WTC11 (cell line): ENCODE data around the gene ZRANB2. TPM values are rescaled to one million over a fixed set of nuclear protein-coding genes. Genes with fewer than 3 reads are reported as not detected.

ENCODE experiments used
- ATAC-seq: fragments of 200-7000 bp; cut with Tn5 transposase; 2 replicates; pipeline ENCODE4 v1.10.0; 2021; ENCODE audit warnings: mild to moderate bottlenecking, moderate library complexity
- CTCF ChIA-PET: fragments of 300-600 bp; sonication (Branson Sonifier 250); formaldehyde crosslinking; loops from one replicate; lab custom pipeline; 2021; ENCODE audit warnings: antibody characterized with exemption; lab: Charles Lee
- POLR2A ChIA-PET: fragments of 350-600 bp; sonication (Branson Sonifier 250); formaldehyde crosslinking; loops from one replicate; lab custom pipeline; 2021; ENCODE audit warnings: antibody characterized with exemption; lab: Charles Lee
- DNase-seq: peaks from one replicate; pipeline ENCODE4 v3.0.0; 2021; ENCODE audit warnings: low spot score
- H3K27ac Mint-ChIP-seq: 2 replicates; pipeline ENCODE4 v1.8.0; 2021; ENCODE audit warnings: mixed read lengths
- H3K27me3 Mint-ChIP-seq: 2 replicates; pipeline ENCODE4 v1.8.0; 2021; ENCODE audit warnings: low read depth, mild to moderate bottlenecking, moderate library complexity, mixed read lengths
- H3K36me3 Mint-ChIP-seq: 2 replicates; pipeline ENCODE4 v1.8.0; 2021; ENCODE audit warnings: mixed read lengths
- H3K4me1 Mint-ChIP-seq: 2 replicates; pipeline ENCODE4 v1.8.0; 2022; ENCODE audit warnings: mixed read lengths
- H3K4me3 Mint-ChIP-seq: 2 replicates; pipeline ENCODE4 v1.8.0; 2021; ENCODE audit warnings: mild to moderate bottlenecking, moderate library complexity, mixed read lengths
- H3K9me3 Mint-ChIP-seq: 2 replicates; pipeline ENCODE4 v1.8.0; 2021; ENCODE audit warnings: mixed read lengths
- ATF1 ChIP-seq: sonication (generic); formaldehyde crosslinking; IDR thresholded peaks from 2 replicates; pipeline ENCODE4 v1.8.1; 2023; ENCODE audit warnings: mild to moderate bottlenecking, moderate library complexity, missing genetic modification reagents
- CBFB ChIP-seq: sonication (generic); formaldehyde crosslinking; IDR thresholded peaks from 2 replicates; pipeline ENCODE4 v1.8.1; 2022; ENCODE audit warnings: mild to moderate bottlenecking, low read depth, missing genetic modification reagents
- ELF4 ChIP-seq: sonication (generic); formaldehyde crosslinking; IDR thresholded peaks from 2 replicates; pipeline ENCODE4 v1.8.1; 2022; ENCODE audit warnings: low read depth, mild to moderate bottlenecking, moderate library complexity, missing genetic modification reagents
- FOXJ3 ChIP-seq: sonication (generic); formaldehyde crosslinking; IDR thresholded peaks from 2 replicates; pipeline ENCODE4 v1.9.0; 2021; ENCODE audit warnings: missing genetic modification reagents, mild to moderate bottlenecking, borderline replicate concordance
- FOXP1 ChIP-seq: sonication (generic); formaldehyde crosslinking; IDR thresholded peaks from 2 replicates; pipeline ENCODE4 v1.8.0; 2022; ENCODE audit warnings: missing genetic modification reagents, mild to moderate bottlenecking, moderate library complexity, borderline replicate concordance
- GTF2I ChIP-seq: fragments of 250-450 bp; sonication (Bioruptor Pico); conservative IDR thresholded peaks from 2 replicates; pipeline ENCODE4 v1.4.0; 2021; ENCODE audit warnings: mild to moderate bottlenecking
- NR1H2 ChIP-seq: sonication (generic); formaldehyde crosslinking; IDR thresholded peaks from 2 replicates; pipeline ENCODE4 v1.9.0; 2021; ENCODE audit warnings: mild to moderate bottlenecking, moderate library complexity, missing genetic modification reagents
- TEAD1 ChIP-seq: sonication (generic); formaldehyde crosslinking; IDR thresholded peaks from 2 replicates; pipeline ENCODE4 v1.8.0; 2022; ENCODE audit warnings: mild to moderate bottlenecking, missing genetic modification reagents
- ZNF396 ChIP-seq: fragments of 250-450 bp; sonication (Bioruptor Pico); IDR thresholded peaks from 2 replicates; pipeline ENCODE4 v1.8.0; 2021; ENCODE audit warnings: mild to moderate bottlenecking, moderate library complexity, borderline replicate concordance
- total RNA-seq: library from RNA; stranded (reverse); gene quantifications from 3 replicates; pipeline ENCODE4 v1.2.3, GENCODE V29; 2021
- TF ChIP-seq, protein P1 (sequence below): sonication (generic); formaldehyde crosslinking; IDR thresholded peaks from 2 replicates; pipeline ENCODE4 v1.8.0; 2022; ENCODE audit warnings: mild to moderate bottlenecking, missing genetic modification reagents
- TF ChIP-seq, protein P2 (sequence below): sonication (generic); formaldehyde crosslinking; IDR thresholded peaks from 2 replicates; pipeline ENCODE4 v1.8.1; 2023; ENCODE audit warnings: mild to moderate bottlenecking, missing genetic modification reagents, borderline replicate concordance
- TF ChIP-seq, protein P3 (sequence below): sonication (generic); formaldehyde crosslinking; IDR thresholded peaks from 2 replicates; pipeline ENCODE4 v1.8.0; 2022; ENCODE audit warnings: mild to moderate bottlenecking, missing genetic modification reagents
- TF ChIP-seq, protein P4 (sequence below): sonication (generic); formaldehyde crosslinking; IDR thresholded peaks from 2 replicates; pipeline ENCODE4 v1.8.1; 2023; ENCODE audit warnings: mild to moderate bottlenecking, missing genetic modification reagents, moderate library complexity
- TF ChIP-seq, protein P5 (sequence below): sonication (generic); formaldehyde crosslinking; IDR thresholded peaks from 2 replicates; pipeline ENCODE4 v1.8.0; 2023; ENCODE audit warnings: missing genetic modification reagents, mild to moderate bottlenecking, borderline replicate concordance
- TF ChIP-seq, protein P6 (sequence below): fragments of 250-450 bp; sonication (Bioruptor Pico); IDR thresholded peaks from 2 replicates; pipeline ENCODE4 v1.9.0; 2021; ENCODE audit warnings: mild to moderate bottlenecking
- TF ChIP-seq, protein P7 (sequence below): fragments of 250-450 bp; sonication (Bioruptor Pico); IDR thresholded peaks from 2 replicates; pipeline ENCODE4 v1.8.0; 2021; ENCODE audit warnings: mild to moderate bottlenecking

ZRANB2 gene
- total RNA-seq, 1 experiment from 2014 or later: 85.8 TPM

DNA sequence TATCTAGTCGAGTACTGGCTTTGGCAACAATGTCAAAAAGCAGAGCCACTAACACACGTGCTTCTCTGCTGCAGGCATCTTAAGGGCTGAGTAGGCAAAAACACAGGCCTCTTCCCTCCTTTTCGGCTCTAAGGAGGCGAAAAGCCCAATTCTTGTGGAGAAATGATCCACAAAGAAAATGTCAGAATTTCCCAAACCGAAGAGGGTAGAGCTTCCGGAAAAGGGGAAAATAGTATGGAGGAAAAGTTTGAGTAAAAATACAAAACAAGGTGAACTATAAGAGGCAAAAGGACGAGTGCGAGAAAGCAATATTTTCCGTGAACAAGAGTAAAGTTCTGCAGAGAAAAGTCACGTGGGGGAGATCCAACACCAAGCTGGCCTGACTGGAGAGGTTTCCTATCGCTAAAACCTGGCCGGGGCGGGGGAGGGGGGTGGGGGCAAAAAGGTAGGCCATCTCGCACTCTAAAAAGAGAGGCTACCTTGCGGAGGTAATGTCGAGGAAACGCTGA, 551 bp downstream of the ZRANB2 start:
- DNase-seq: no peak
- ATAC-seq: 0 out of 2 replicates have a peak, but pooled peaks have one; percentile 5
- H3K4me3 Mint-ChIP-seq: peak overlapping the region; percentile 87
- POLR2A ChIA-PET: no interaction called here
- TF ChIP-seq, protein P1, sequence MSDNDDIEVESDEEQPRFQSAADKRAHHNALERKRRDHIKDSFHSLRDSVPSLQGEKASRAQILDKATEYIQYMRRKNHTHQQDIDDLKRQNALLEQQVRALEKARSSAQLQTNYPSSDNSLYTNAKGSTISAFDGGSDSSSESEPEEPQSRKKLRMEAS (CRISPR knock-in tag): no peak
- TF ChIP-seq, protein P2, sequence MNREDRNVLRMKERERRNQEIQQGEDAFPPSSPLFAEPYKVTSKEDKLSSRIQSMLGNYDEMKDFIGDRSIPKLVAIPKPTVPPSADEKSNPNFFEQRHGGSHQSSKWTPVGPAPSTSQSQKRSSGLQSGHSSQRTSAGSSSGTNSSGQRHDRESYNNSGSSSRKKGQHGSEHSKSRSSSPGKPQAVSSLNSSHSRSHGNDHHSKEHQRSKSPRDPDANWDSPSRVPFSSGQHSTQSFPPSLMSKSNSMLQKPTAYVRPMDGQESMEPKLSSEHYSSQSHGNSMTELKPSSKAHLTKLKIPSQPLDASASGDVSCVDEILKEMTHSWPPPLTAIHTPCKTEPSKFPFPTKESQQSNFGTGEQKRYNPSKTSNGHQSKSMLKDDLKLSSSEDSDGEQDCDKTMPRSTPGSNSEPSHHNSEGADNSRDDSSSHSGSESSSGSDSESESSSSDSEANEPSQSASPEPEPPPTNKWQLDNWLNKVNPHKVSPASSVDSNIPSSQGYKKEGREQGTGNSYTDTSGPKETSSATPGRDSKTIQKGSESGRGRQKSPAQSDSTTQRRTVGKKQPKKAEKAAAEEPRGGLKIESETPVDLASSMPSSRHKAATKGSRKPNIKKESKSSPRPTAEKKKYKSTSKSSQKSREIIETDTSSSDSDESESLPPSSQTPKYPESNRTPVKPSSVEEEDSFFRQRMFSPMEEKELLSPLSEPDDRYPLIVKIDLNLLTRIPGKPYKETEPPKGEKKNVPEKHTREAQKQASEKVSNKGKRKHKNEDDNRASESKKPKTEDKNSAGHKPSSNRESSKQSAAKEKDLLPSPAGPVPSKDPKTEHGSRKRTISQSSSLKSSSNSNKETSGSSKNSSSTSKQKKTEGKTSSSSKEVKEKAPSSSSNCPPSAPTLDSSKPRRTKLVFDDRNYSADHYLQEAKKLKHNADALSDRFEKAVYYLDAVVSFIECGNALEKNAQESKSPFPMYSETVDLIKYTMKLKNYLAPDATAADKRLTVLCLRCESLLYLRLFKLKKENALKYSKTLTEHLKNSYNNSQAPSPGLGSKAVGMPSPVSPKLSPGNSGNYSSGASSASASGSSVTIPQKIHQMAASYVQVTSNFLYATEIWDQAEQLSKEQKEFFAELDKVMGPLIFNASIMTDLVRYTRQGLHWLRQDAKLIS (CRISPR knock-in tag): no peak
- TF ChIP-seq, protein P3, sequence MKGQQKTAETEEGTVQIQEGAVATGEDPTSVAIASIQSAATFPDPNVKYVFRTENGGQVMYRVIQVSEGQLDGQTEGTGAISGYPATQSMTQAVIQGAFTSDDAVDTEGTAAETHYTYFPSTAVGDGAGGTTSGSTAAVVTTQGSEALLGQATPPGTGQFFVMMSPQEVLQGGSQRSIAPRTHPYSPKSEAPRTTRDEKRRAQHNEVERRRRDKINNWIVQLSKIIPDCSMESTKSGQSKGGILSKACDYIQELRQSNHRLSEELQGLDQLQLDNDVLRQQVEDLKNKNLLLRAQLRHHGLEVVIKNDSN (CRISPR knock-in tag): peak; percentile 34; the same call in 1 of the 2 replicates
- TF ChIP-seq, protein P4, sequence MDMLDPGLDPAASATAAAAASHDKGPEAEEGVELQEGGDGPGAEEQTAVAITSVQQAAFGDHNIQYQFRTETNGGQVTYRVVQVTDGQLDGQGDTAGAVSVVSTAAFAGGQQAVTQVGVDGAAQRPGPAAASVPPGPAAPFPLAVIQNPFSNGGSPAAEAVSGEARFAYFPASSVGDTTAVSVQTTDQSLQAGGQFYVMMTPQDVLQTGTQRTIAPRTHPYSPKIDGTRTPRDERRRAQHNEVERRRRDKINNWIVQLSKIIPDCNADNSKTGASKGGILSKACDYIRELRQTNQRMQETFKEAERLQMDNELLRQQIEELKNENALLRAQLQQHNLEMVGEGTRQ: peak; percentile 63; the same call in 1 of the 2 replicates
- H3K27me3 Mint-ChIP-seq: peaks cover 38% of the 10 kb centered on the region
- peak overlapping the region; percentile 99 for H3K27ac Mint-ChIP-seq
- peaks cover 25% of the 10 kb centered on the region for H3K36me3 Mint-ChIP-seq
- peaks cover 8% of the 10 kb centered on the region for H3K4me1 Mint-ChIP-seq
- H3K9me3 Mint-ChIP-seq: peaks cover 7% of the 10 kb centered on the region
- CTCF ChIA-PET: interaction anchor here (0.6 to 1.3 kb wide), 5 partner anchors 52 to 568 kb away, joined by 3 to 7 read pairs (median 3); no protein-coding TSS in a partner anchor

DNA sequence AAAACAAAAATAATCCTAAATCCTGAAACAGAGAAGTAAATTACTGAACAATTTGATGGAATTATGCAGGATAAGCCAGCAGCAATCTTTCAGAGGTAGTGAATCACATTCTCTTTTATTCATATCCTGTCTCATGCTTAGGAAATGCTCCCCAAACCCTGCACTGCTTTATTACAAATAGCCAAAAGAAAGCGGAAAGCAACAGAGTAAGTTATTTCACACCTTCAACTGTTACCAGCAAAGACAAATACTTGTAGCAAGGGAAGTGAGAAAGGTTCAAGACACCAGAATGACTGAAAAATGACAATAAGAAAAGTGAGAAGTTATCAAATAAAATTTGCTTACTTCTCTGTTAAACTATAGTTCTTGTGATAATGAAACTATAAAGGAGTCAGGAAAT, 6.2 kb downstream of the ZRANB2 start:
- H3K27ac Mint-ChIP-seq: no peak overlapping the region
- DNase-seq (no peak), ATAC-seq (no peak)
- CTCF ChIA-PET: no interaction called here
- no peak for TF ChIP-seq ELF4 (CRISPR knock-in tag)
- TF ChIP-seq TEAD1 (CRISPR knock-in tag): no peak
- TF ChIP-seq CBFB: no peak
- TF ChIP-seq, all 79 proteins: peak for 0
- Mint-ChIP-seq H3K4me1 (peaks cover 5% of the 10 kb centered on the region; the same call in 1 of the 2 replicates), H3K4me3 (no peak overlapping the region), H3K27me3 (no peaks in the 10 kb centered on the region), H3K36me3 (peaks cover 67% of the 10 kb centered on the region), H3K9me3 (no peaks in the 10 kb centered on the region)
- POLR2A ChIA-PET: no interaction called here

DNA sequence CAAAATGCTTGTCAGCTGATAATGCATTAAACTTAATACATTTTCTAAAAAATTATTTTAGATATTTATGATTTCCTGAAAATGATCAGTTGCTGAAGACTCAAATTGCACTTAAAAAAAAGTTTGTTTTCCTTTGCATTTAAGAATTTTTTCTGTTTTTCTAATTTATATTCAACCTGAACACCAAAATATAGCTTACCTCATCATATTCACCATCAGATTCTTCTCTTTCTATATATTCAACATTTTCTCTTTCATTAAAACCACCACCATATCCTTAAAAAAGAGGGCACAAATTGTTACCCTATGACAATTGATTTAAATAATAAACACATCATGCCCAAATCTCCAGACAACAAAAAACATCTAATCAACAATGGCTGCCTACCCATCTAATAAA, 8.6 kb downstream of the ZRANB2 start:
- POLR2A ChIA-PET: no interaction called here
- H3K36me3 Mint-ChIP-seq: peaks cover 72% of the 10 kb centered on the region
- CTCF ChIA-PET: no interaction called here

More for the DNA sequence above, 8.6 kb downstream of the ZRANB2 start:
- DNase-seq (no peak), ATAC-seq (no peak)
- Mint-ChIP-seq H3K27me3 (no peaks in the 10 kb centered on the region), H3K4me3 (no peak overlapping the region)
- no peak for TF ChIP-seq FOXP1
- no peak for TF ChIP-seq ATF1
- no peak for TF ChIP-seq GTF2I (CRISPR knock-in tag)
- TF ChIP-seq, protein P5, sequence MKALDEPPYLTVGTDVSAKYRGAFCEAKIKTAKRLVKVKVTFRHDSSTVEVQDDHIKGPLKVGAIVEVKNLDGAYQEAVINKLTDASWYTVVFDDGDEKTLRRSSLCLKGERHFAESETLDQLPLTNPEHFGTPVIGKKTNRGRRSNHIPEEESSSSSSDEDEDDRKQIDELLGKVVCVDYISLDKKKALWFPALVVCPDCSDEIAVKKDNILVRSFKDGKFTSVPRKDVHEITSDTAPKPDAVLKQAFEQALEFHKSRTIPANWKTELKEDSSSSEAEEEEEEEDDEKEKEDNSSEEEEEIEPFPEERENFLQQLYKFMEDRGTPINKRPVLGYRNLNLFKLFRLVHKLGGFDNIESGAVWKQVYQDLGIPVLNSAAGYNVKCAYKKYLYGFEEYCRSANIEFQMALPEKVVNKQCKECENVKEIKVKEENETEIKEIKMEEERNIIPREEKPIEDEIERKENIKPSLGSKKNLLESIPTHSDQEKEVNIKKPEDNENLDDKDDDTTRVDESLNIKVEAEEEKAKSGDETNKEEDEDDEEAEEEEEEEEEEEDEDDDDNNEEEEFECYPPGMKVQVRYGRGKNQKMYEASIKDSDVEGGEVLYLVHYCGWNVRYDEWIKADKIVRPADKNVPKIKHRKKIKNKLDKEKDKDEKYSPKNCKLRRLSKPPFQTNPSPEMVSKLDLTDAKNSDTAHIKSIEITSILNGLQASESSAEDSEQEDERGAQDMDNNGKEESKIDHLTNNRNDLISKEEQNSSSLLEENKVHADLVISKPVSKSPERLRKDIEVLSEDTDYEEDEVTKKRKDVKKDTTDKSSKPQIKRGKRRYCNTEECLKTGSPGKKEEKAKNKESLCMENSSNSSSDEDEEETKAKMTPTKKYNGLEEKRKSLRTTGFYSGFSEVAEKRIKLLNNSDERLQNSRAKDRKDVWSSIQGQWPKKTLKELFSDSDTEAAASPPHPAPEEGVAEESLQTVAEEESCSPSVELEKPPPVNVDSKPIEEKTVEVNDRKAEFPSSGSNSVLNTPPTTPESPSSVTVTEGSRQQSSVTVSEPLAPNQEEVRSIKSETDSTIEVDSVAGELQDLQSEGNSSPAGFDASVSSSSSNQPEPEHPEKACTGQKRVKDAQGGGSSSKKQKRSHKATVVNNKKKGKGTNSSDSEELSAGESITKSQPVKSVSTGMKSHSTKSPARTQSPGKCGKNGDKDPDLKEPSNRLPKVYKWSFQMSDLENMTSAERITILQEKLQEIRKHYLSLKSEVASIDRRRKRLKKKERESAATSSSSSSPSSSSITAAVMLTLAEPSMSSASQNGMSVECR (CRISPR knock-in tag): no peak
- TF ChIP-seq ZNF396 (CRISPR knock-in tag): no peak
- TF ChIP-seq, protein P6, sequence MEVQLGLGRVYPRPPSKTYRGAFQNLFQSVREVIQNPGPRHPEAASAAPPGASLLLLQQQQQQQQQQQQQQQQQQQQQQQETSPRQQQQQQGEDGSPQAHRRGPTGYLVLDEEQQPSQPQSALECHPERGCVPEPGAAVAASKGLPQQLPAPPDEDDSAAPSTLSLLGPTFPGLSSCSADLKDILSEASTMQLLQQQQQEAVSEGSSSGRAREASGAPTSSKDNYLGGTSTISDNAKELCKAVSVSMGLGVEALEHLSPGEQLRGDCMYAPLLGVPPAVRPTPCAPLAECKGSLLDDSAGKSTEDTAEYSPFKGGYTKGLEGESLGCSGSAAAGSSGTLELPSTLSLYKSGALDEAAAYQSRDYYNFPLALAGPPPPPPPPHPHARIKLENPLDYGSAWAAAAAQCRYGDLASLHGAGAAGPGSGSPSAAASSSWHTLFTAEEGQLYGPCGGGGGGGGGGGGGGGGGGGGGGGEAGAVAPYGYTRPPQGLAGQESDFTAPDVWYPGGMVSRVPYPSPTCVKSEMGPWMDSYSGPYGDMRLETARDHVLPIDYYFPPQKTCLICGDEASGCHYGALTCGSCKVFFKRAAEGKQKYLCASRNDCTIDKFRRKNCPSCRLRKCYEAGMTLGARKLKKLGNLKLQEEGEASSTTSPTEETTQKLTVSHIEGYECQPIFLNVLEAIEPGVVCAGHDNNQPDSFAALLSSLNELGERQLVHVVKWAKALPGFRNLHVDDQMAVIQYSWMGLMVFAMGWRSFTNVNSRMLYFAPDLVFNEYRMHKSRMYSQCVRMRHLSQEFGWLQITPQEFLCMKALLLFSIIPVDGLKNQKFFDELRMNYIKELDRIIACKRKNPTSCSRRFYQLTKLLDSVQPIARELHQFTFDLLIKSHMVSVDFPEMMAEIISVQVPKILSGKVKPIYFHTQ (CRISPR knock-in tag): no peak
- TF ChIP-seq FOXJ3: no peak
- TF ChIP-seq, protein P7, sequence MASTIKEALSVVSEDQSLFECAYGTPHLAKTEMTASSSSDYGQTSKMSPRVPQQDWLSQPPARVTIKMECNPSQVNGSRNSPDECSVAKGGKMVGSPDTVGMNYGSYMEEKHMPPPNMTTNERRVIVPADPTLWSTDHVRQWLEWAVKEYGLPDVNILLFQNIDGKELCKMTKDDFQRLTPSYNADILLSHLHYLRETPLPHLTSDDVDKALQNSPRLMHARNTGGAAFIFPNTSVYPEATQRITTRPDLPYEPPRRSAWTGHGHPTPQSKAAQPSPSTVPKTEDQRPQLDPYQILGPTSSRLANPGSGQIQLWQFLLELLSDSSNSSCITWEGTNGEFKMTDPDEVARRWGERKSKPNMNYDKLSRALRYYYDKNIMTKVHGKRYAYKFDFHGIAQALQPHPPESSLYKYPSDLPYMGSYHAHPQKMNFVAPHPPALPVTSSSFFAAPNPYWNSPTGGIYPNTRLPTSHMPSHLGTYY (CRISPR knock-in tag): no peak
- no peak for TF ChIP-seq NR1H2 (CRISPR knock-in tag)
- TF ChIP-seq, all 79 proteins: peak for 0
- no peak overlapping the region for H3K27ac Mint-ChIP-seq
- no peaks in the 10 kb centered on the region for H3K9me3 Mint-ChIP-seq
- no peaks in the 10 kb centered on the region for H3K4me1 Mint-ChIP-seq
